Erythroblast (primary cell): ENCODE data around the gene PPFIA4.

ENCODE experiments used
- GATA1 ChIP-seq: IDR thresholded peaks from 2 replicates; pipeline ENCODE4 v1.6.1; 2011; ENCODE audit warnings: low read depth, mild to moderate bottlenecking, control low read depth, low read length, moderate library complexity
- POLR2A ChIP-seq: IDR thresholded peaks from 2 replicates; pipeline ENCODE4 v1.6.1; 2011; ENCODE audit warnings: mild to moderate bottlenecking, low read length

- TF ChIP-seq POLR2A (no peak), GATA1 (no peak)
Measured at GRCh38 chr1:203054642-203055041, 28.4 kb downstream of the PPFIA4 start.
